SU-DHL-6 (cell line): ENCODE data around the gene DMBX1.

Source experiments
- H2AFZ ChIP-seq: fragments of 200-600 bp; sonication (generic); 2 replicates; pipeline ENCODE4 v1.6.1; 2014; ENCODE audit warnings: low read depth, mild to moderate bottlenecking, moderate library complexity, mixed read lengths, antibody characterized with exemption, low read length; ENCODE audit not compliant: severe bottlenecking
- H3F3A ChIP-seq: fragments of 200-600 bp; shearing (Covaris generic); 2 replicates; pipeline ENCODE4 v1.6.0; 2016; ENCODE audit warnings: antibody characterized with exemption, mild to moderate bottlenecking; ENCODE audit not compliant: insufficient read depth
- H3K27ac ChIP-seq: fragments of 200-600 bp; sonication (generic); 2 replicates; pipeline ENCODE4 v1.5.1; 2016; ENCODE audit warnings: low read depth, mild to moderate bottlenecking, low read length, moderate library complexity, mixed read lengths
- H3K27me3 ChIP-seq: fragments of 200-600 bp; sonication (generic), shearing (Covaris generic); 2 replicates; pipeline ENCODE4 v1.6.0; 2014; ENCODE audit warnings: mild to moderate bottlenecking, low read length
- H3K36me3 ChIP-seq: fragments of 200-600 bp; sonication (generic); 2 replicates; pipeline ENCODE4 v1.6.1; 2014; ENCODE audit warnings: mild to moderate bottlenecking, low read length, mixed read lengths
- H3K4me2 ChIP-seq: fragments of 300-600, 200-600 bp; shearing (Covaris generic), sonication (generic); 2 replicates; pipeline ENCODE4 v1.6.0; 2014; ENCODE audit warnings: low read length, low read depth, mild to moderate bottlenecking; ENCODE audit not compliant: poor library complexity, severe bottlenecking
- H3K4me3 ChIP-seq: fragments of 200-600 bp; sonication (generic); 2 replicates; pipeline ENCODE4 v1.5.1; 2014; ENCODE audit warnings: antibody characterized with exemption, low read length, mild to moderate bottlenecking, mixed read lengths; ENCODE audit not compliant: insufficient read depth, poor library complexity, severe bottlenecking
- H3K79me2 ChIP-seq: fragments of 200-600 bp; sonication (generic); 2 replicates; pipeline ENCODE4 v1.6.1; 2014; ENCODE audit warnings: mild to moderate bottlenecking, low read length, moderate library complexity; ENCODE audit not compliant: insufficient read depth
- H3K9ac ChIP-seq: fragments of 200-600 bp; sonication (generic); 2 replicates; pipeline ENCODE4 v1.7.0; 2014; ENCODE audit warnings: mild to moderate bottlenecking, low read length
- H3K9me2 ChIP-seq: fragments of 200-600 bp; sonication (generic); replicated peaks from 2 replicates; pipeline ENCODE4 v1.6.1; 2014; ENCODE audit warnings: low read length; ENCODE audit not compliant: insufficient read depth
- H3K9me3 ChIP-seq: fragments of 200-600 bp; sonication (generic); 2 replicates; pipeline ENCODE4 v1.6.1; 2014; ENCODE audit warnings: low read length, mixed read lengths; ENCODE audit not compliant: insufficient read depth
- H4K20me1 ChIP-seq: fragments of 200-600 bp; sonication (generic); 2 replicates; pipeline ENCODE4 v1.6.1; 2014; ENCODE audit warnings: low read depth, mild to moderate bottlenecking, antibody characterized with exemption, low read length, moderate library complexity, mixed read lengths
- EZH2phosphoT487 ChIP-seq: fragments of 200-600 bp; sonication (generic), shearing (Covaris generic); conservative IDR thresholded peaks from 2 replicates; pipeline ENCODE4 v1.6.1; 2018; ENCODE audit warnings: mild to moderate bottlenecking, antibody characterized with exemption, low read length, moderate library complexity, mixed read lengths
- TF ChIP-seq, protein P1 (sequence below): fragments of 200-600 bp; sonication (generic); IDR thresholded peaks from one replicate; pipeline ENCODE4 v1.5.1; 2017; ENCODE audit warnings: antibody characterized with exemption, mild to moderate bottlenecking, low read length, moderate library complexity; ENCODE audit not compliant: insufficient read depth, poor library complexity, severe bottlenecking

Gene DMBX1

DNA sequence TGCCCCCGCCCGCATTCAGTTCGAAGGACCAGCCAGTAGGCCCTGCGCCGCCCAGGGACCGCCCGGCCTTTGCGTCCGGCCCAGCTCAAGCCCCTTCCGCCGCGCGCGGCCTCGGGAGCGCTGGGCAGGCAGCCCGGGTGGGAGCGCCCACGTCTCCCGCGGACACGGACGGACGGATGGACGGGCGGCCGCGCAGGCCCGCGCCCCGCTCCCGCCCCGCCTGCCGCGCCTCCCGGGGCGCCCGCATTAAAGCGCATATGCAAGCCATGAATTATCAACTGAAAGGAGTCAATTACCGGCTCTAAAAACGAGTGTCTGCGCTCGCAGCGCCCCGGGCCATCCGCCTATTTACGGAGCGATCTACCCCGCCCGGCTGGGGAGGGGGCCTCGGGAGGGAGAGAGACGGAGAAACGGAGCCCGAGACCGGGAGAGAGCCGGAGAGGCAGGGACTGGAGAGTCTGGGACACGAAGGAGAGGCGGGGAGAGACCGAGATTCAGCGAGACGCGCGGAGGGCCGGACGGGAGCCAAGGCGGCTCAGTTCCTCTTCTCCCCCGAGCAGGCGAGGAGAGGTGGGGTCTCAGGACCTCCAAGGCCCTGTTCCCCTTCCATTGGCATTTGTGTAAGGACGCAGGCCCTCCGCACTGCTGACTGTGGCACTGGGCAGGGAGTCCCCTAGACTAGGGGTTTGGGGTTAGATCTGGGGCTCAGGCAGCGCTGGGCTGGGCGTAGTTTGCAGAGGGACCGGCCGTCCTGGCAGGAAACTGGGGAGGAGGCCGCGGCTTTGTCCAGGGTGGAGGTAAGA is 41.3 kb upstream of the DMBX1 start:
- H3K9ac ChIP-seq = no peak overlapping the region

DNA sequence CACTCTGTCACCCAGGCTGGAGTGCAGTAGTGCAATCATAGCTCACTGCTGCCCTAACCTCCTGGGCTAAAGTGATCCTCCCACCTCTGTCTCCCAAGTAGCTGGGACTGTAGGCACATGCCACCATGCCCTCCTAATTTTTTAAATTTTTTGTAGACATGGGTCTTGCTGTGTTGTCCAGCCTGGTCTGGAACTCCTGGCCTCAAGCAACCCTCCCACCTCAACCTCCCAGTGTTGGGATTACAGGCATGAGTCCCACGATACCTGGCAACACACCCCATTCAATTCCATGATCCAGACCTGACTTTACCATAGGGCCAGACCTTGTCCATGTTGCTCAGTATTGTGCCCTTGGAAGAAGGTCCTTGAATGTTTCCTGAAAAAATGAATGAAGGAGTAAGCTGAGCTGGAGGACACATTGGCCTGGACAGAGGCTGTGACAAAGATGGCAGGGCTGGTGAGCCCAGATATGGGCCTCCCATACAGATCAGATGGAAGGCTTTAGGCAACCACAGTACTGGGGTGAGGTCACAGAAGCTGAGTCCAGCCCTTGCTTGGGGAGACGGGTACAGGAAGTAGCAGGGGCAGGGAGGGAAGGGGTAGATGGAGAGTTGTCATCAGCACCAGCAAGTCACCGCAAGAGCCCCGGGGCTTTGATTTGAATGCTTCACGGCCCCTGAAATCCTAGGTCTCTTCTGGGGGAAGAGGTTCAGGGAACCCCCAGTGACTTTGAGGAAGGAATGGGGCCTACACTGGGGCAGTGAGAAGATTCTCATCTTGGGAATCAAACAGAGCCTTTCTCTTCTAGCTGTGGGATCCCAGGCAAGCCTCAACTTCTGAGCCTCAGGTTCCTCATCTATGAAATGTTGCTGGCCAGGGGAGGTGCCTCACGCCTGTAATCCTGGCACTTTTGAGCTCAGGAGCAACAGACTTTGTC is 40.1 kb upstream of the DMBX1 start:
- Histone ChIP-seq H3K4me2 (no peak overlapping the region), H3K27me3 (no peaks in the 10 kb centered on the region), H2AFZ (no peak overlapping the region), H3K4me3 (no peak overlapping the region), H4K20me1 (no peaks in the 10 kb centered on the region), H3K9me2 (no peaks in the 10 kb centered on the region), H3K9ac (no peak overlapping the region), H3K27ac (no peak overlapping the region), H3K36me3 (no peaks in the 10 kb centered on the region), H3K79me2 (no peaks in the 10 kb centered on the region), H3F3A (no peaks in the 10 kb centered on the region), H3K9me3 (no peaks in the 10 kb centered on the region)
- TF ChIP-seq, protein P1, sequence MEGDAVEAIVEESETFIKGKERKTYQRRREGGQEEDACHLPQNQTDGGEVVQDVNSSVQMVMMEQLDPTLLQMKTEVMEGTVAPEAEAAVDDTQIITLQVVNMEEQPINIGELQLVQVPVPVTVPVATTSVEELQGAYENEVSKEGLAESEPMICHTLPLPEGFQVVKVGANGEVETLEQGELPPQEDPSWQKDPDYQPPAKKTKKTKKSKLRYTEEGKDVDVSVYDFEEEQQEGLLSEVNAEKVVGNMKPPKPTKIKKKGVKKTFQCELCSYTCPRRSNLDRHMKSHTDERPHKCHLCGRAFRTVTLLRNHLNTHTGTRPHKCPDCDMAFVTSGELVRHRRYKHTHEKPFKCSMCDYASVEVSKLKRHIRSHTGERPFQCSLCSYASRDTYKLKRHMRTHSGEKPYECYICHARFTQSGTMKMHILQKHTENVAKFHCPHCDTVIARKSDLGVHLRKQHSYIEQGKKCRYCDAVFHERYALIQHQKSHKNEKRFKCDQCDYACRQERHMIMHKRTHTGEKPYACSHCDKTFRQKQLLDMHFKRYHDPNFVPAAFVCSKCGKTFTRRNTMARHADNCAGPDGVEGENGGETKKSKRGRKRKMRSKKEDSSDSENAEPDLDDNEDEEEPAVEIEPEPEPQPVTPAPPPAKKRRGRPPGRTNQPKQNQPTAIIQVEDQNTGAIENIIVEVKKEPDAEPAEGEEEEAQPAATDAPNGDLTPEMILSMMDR = no peak
- no peak for TF ChIP-seq EZH2phosphoT487

More for the DNA sequence above, 41.3 kb upstream of the DMBX1 start:
- Histone ChIP-seq H3K9me3 (no peaks in the 10 kb centered on the region), H3K36me3 (no peaks in the 10 kb centered on the region), H3K4me3 (no peak overlapping the region), H2AFZ (no peak overlapping the region), H3F3A (no peaks in the 10 kb centered on the region), H3K27me3 (no peaks in the 10 kb centered on the region), H3K79me2 (no peaks in the 10 kb centered on the region), H3K27ac (no peak overlapping the region), H4K20me1 (no peaks in the 10 kb centered on the region), H3K9me2 (no peaks in the 10 kb centered on the region), H3K4me2 (no peak overlapping the region)
- TF ChIP-seq EZH2phosphoT487 = no peak
- TF ChIP-seq, protein P1 = no peak

DNA sequence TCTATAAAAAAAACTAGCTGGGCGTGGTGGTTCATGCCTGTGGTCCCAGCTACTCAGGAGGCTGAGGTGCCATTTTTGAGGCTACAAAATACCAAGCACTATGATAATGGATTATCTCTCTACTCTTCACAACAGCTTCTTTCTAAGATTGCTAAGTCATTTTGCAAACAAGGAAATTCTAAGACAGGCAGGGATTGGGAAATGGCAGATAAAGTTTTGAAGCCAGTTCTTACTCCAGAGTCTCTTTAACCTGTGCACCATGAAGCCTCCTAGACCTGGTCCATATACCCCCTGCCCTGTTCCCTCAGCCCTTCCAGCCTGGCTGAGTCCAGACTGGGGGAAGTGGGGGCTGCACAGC is 39.5 kb upstream of the DMBX1 start:
- Histone ChIP-seq H3K9me3 (no peaks in the 10 kb centered on the region), H3K9ac (no peak overlapping the region), H4K20me1 (no peaks in the 10 kb centered on the region), H3K36me3 (no peaks in the 10 kb centered on the region), H2AFZ (no peak overlapping the region), H3K4me3 (no peak overlapping the region), H3K9me2 (no peaks in the 10 kb centered on the region), H3K27ac (no peak overlapping the region), H3K4me2 (no peak overlapping the region), H3K27me3 (no peaks in the 10 kb centered on the region), H3F3A (no peaks in the 10 kb centered on the region), H3K79me2 (no peaks in the 10 kb centered on the region)
- TF ChIP-seq, protein P1 = no peak
- no peak for TF ChIP-seq EZH2phosphoT487
